HG03354 (cell line): ENCODE data around the gene SLC49A3.
"Not testable (repeated sequence)": the region's sequence is repeated elsewhere in the genome, so short reads cannot be mapped to it uniquely, and the experiment has no call there.

Experiments
- ATAC-seq: cut with Tn5 transposase; IDR thresholded peaks from one replicate; pipeline ENCODE4 v1.9.1; 2021; ENCODE audit warnings: mild to moderate bottlenecking; ENCODE audit not compliant: unreplicated experiment, poor library complexity, severe bottlenecking

The SLC49A3 gene

DNA sequence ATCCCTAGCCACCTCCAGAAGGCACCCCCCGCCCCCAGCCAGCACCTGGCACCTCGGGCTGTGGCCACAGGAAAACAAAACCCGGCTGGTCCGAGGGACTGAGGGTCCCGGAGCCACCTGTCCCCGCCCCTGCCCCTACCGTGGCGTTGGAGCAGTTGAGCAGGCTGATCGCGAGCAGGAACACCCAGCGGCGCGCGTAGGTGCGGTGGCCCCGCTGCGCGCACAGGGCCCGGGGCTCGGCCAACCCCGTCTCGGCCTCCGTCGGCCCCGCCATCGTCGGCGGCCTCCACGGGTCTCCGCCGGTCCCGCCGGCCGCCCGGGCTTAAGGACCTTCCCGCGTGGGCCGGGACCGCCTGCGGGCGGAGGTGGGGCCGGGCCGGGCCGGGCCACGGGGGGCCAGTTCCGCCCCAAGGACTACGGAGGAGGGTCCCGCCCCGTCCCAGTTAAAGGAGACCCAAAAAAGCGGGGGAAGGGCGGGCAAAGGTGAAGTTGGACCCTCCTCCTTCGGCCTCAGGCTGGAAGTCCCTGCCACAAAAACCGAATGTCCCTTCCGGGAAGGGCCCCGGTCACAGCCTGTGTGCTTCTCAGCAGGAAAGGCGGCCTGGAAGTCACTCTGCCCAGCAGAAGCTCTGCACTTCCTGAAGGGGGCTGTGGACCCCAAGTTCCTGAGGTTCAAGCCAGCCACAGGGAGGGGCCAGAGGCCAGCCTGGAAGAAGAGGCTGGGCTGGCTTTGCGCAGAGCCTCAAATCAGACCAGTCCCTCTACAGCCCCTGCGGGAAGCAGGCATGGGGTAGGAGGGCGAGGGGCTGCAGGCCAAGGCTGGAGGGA lies at the start of gene SLC49A3:
TSS of gene SLC49A3 (minus strand) at position 298 of the 828 bp plus-strand sequence. CDS start at position 274, 24 bp downstream.
- no peak for ATAC-seq

DNA sequence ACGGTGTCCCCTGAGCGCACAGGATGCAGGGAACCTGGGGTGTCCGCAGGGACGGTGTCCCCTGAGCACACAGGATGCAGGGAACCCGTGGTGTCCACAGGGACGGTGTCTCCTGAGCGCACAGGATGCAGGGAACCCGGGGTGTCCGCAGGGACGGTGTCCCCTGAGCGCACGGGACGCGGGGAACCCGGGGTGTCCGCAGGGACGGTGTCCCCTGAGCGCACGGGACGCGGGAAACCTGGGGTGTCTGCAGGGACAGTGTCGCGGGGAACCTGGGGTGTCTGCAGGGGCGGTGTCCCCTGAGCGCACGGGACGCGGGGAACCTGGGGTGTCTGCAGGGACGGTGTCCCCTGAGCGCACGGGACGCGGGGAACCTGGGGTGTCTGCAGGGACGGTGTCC lies 47.6 kb upstream of the SLC49A3 start:
- not testable (repeated sequence) for ATAC-seq

DNA sequence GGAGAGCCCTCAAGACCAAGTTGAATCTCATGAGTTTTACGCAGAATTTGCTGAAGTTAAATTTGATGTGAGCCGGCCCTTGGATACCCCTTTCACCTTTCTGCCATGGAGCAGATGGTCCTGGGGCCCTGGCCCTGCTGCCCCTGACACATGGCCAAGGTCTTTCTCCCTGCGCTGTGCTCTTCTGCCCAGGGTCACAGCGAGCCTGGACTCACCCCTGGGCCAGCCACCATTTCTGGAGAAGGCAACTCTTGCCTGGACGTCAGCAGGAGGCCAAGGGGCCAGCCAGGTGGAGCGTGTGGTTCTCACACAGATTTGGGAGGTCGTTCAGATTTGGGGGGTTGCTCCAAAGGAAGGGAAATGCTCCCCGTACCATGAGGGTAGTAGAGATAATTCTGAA lies 46.6 kb upstream of the SLC49A3 start:
- no peak for ATAC-seq

DNA sequence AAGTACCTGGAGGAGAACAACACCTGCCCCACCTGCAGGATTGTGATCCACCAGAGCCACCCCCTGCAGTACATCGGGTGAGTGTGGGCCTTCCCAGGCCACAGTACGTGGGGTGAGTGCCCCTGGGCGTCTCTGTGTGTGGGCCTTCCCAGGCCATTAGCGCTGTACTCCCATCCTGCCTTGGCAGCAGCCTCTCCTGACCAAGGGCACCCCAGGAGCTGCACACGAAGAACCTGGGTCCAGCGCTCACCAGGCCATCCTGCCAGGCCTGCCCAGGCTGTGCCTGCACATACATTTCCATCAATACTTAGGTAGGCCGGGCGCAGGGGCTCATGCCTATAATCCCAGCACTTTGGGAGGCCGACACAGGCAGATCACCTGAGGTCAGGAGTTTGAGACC lies 46.0 kb upstream of the SLC49A3 start:
- no peak for ATAC-seq

DNA sequence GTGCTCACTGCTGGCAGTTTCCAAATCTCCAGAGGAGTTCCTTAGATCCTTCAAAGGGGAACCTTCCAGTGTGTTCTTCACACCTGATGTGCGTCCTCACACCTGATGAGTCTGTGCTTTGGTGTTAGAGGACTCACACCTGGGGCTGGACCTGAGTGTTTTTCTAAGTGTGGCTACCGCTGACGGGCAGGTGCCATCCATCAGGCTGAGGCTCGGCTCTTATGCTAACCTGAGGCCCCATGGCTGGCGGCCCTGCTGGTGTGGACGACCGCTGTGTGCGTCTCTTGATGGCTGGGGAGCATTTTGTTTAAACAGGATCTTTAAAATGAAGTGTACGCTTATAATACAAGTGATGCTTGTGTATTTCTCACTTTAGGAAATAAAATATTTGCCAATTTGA lies 45.1 kb upstream of the SLC49A3 start:
- no peak for ATAC-seq

DNA sequence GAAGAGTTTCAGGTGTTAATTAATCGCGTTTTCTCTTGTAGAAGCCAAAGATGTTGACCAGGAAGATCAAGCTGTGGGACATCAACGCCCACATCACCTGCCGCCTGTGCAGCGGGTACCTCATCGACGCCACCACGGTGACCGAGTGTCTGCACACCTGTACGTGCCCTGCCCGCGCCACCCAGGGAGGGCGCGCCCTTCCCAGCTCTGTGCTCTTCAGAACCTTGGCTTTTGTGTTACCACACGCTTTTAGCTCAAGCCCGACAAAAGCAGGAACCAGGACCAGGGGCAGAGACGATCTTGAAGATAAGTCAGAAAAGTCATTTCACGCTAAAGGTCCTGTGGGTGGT lies 44.7 kb upstream of the SLC49A3 start:
- no peak for ATAC-seq

DNA sequence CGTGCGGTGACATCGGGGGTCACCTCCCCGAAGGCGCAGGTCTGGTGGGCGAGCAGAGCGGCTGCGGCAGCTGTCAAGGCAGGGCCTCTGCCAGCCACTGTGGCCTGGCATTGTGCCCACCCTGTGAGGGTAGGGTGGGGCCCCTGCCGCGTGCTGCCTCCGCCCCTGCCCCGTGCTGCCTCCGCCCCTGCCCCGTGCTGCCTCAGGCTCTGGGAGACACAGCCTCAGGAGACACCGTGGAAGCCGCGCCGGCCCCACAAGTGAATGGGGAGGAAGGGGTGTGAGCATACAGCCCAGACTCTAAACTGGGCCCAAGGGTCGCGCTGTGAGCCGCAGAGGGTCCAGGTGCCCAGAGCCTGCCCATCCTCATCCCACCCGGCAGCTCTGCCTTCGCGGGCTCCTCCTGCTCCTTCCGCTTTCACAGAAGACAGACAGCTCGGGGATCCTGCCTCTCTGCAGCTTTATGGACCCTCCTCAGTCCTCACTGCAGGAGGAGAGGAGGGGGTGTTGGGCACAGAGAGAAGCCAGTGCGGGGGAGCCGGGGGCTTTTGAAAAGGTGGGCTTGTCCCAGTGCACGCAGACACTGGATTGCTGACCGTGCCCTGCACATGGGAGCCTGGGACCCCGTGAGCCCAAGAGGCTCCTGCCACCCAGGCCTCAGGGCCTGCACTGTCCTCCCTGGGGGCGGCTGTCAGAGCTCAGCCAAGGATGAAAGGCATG lies 44.1 kb upstream of the SLC49A3 start:
- ATAC-seq: no peak

DNA sequence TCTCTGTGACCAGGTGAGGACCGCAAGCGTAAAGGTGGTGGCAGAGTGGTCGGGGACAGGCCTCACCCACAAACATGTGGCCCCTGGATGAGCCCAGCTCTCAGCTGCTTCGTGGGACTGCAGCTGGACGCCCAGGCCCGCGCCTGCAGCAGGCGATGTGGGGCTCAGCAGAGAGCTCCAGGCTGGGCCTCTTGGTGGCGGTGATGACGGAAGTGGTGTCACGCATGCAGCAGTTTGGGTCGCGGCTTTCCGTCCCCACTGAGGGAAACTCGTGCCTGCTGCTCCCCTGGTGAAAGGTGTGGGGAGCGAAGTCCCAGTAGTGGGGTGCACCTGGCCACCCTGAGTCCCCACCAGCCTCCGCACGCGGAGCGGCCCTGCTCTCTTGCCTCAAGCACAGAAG lies 43.5 kb upstream of the SLC49A3 start:
- no peak for ATAC-seq

DNA sequence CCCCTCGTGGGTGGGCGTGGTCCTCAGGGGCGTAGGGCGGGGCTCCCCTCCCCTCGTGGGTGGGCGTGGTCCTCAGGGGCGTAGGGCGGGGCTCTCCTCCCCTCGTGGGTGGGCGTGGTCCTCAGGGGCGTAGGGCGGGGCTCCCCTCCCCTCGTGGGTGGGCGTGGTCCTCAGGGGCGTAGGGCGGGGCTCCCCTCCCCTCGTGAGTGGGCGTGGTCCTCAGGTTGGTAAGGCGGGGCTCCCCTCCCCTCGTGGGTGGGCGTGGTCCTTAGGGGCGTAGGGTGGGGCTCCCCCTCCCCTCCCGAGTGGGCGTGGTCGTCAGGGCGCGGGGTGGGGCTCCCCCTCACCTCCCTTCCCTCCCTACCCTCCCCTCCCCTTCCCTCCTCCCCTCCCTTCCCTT lies 43.0 kb upstream of the SLC49A3 start:
- ATAC-seq: not testable (repeated sequence)

DNA sequence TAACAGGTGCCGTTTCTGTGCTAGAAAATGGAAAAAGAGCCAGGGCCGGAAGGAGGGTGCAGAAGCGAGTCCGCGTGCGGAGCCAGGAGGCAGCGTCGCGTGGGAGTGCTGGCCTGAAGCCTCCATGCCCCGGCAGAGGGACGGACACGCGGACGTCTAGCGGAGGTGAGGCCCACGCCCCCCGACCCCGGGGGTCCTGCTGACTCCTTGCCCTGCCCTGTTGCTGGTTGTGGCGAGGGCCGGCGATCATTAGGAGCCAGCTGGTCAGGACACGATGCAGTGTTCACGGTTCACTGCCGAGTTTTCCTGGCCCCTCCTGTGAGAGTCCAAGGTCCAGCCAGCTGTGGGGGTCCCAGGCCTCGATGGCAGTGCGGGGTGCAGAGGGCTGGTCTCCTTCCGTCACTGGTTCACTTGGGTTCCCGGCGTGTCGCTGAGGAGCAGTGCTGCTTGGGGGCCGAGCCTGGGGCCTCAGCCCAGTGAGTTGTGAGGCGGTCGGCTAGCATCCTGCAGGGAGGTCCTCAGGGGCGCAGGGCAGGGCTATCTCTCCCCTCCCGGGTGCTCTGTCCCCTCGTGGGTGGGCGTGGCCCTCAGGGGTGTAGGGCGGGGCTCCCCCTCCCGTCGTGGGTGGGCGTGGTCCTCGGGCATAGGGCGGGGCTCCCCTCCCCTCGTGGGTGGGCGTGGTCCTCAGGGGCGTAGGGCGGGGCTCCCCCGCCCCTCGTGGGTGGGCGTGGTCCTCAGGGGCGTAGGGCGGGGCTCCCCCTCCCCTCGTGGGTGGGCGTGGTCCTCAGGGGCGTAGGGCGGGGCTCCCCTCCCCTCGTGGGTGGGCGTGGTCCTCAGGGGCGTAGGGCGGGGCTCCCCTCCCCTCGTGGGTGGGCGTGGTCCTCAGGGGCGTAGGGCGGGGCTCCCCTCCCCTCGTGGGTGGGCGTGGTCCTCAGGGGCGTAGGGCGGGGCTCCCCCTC lies 42.3 kb upstream of the SLC49A3 start:
- not testable (repeated sequence) for ATAC-seq

DNA sequence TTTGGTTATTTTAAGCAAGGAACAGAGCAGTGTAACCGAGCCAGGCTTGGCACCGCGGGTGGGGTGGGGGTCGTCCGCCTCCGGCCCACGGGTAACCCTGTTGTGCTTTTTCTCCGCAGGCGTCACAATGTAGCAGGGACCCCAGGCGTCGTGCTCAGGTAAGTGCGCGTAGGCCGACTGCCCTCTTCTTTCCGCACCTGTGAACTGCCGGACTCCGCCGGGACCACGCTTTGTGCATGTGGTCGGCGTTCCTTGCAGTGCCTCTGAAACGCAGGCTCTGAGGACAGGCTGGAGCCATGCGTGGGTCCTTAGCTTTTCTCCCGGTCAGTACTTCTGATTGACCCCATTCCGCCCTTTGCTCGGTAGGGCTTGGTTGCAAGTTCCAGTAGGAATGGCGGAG lies 41.6 kb upstream of the SLC49A3 start:
- ATAC-seq: no peak

DNA sequence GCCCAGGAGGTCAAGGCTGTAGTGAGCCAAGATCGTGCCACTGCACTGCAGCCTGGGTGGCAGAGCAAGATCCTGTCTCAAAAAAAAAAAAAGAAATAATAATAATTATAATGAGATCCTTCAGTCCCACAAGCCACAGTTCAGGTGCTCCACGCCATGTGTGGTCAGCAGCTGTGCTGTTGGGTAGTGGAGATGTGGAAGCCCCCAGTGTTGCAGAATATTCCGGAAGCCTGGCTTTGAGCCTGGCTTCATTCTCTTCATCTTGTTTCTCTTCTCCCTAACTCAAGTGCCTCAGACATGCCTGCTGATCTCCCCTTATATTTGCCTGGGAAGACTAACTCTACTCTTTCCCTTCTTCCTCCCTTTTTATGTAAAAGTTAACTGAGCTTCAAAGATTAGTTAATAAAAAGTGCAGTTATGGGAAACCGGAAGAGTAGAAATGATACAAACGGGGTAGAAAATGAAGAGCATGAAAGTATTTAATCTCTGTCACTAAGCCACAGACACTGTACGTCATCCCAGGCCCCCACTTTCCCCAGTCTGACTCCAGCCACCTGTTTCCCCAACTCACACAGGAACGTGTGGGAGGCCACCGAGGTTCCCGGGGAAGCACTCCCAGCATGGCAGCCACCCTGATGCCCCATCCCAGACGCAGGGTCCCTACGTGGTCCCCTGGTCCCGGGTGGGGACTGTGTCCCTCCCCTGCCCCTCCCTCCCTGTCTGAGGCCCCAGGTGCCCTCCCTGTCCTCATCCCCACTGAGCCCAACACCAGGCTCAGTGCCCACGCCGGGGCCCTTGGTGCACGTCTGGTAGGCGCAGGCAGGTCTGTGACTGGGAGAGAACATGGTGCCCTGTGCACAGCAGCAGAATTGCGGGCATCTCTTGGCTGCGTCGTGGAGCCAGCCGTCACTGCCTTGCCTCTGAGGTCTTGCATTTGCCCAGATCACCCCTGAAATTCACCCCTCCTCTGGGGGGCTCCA lies 40.7 kb upstream of the SLC49A3 start:
- ATAC-seq: no peak

DNA sequence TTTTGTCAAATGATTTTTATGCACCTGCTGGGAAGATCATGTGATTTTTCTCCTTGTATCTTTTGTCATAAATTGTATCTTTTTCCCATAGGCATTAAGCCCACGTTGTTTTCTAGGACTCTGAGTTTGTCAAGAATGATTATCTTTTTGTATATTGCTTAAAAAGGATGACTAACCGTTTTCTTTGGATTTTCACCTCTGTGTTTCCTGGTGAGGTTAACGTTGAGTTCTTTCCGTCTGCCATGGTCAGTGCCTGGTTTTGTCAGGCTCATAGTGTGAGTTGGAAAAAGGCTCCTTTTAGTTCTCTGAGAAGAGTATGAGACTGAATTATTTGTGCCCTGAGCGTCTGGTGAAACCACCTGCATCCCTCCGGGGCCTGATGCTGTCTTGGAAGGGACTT lies 38.6 kb upstream of the SLC49A3 start:
- ATAC-seq: no peak

DNA sequence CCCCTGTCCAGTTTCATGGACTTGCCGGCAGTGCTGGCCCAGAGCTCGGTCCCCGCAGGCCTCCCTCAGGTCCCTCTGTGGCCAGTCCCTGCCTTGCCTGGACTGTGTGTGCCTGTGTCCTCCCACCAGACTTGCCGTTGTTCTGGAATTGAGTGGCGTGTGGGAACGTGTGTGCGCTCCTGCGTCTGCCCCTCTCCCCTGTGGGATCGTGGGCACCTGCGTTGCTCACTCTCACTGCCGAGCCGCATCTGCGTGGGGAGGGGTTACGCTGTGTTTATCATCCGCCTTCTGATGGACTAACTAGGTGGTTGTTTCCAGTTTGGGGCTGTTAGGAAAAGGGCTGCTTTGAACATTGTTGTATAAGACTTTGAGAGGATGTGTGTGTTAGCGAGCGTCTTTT lies 37.9 kb upstream of the SLC49A3 start:
- ATAC-seq: no peak

DNA sequence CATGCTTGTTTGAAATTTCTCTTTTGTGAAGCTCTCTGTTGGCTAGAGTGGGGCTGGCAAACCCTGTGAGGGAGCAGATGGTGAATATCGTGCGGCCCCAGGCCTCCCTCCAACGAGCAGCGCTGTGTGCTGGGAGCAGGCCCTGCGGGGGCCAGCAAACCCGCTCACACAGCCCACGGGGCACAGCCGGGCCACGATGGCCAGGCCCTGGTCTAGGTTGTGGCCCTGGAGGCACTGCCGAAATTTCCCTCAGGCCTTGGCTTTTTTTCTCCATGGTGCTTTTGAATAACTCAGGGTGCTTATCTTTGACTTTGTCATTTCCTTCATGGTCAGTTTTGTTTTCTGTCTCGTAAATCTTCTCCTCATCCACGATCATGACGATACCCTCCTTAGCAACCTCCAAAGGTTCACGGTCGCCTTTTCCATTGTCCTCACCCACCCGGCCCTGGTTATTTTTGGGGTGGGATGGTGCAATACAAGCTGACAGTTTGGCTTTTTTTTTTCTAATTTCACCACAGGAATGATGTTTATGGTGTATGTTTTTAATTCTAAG lies 37.4 kb upstream of the SLC49A3 start:
- ATAC-seq: no peak

DNA sequence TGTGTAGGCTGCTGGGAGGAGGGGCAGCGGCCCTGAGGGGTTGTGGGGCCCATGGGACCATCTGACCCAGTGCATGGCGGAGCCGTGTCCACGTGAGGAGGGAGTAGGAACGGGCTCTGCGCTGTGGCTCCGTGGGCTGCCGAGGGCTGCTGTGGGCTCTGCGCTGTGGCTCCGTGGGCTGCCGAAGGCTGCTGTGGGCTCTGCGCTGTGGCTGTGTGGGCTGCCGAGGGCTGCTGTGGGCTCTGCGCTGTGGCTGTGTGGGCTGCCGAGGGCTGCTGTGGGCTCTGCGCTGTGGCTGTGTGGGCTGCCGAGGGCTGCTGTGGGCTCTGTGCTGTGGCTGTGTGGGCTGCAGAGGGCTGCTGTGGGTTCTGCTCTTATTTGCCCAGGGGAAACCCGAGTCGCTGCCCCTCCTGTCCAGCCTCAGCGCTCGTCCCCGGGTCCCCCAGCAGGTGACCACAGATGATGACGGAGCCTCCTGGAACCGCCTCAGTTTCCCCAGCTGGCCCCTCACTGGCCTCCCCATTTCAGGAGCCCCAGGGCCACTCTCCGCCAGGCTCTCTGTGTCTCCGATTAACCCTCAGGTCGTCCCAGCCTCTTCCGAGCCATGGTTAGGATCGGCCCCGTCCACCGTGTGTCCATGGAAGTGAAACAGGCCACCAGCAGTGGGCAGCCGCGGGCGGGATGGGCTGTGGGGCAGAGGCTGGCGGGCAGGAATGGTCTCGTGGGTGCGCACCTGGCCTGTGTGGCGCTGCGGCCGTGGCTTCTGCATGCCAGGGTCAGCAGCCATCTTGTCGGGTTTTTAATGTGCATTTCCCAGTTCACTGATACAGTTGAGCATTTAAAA lies 36.7 kb upstream of the SLC49A3 start:
- no peak for ATAC-seq

DNA sequence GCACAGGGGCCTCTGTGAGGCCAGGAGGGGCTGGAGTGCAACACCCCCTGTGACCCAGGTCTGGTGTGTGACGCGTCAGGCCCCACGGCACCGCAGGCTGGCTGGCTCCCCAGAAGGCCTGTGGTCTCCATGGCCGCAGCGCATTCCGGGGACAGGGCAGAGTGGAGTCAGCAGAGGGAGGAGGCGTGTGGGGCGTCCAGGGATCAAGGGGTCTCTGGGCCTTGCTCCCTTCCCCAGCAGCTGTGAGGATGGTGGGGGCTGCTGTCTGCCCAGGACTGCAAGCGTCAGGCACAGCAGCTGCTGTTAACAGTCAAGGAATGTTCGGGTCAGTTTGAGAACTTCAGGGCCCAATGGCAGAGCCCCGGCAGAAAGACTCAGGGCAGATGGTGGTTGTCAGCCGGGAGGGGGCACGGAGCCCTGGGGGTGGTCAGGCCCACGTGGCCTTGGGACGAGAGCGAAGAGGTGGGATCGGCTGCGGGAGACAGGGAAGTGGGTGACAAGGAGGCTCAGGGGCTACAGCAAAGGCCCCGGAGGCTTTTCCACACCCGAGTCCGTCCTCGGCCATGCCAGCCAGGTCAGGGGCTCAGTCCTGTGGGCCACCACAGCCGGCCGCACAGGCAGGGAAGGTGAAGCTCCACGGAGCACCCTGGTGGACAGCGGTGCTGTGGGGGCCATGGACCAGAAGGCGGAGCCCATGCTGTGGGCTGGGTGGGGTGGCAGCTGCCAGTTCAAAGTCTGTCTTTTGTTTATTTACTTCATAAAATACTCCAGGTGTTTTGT lies 35.0 kb upstream of the SLC49A3 start:
- no peak for ATAC-seq
